Lower lobe of right lung (tissue), 2 donors: Measurements from ENCODE around the gene PHOSPHO2. TPM values are rescaled to one million over a fixed set of nuclear protein-coding genes. Genes with fewer than 3 reads are reported as not detected.

Source experiments
- ATAC-seq, 2 donors: fragments of 200-7000 bp; cut with Tn5 transposase; one replicate each; pipeline ENCODE4 v1.9.1; 2020 to 2022; ENCODE audit warnings: mild to moderate bottlenecking in 2 of 2, moderate library complexity in 2 of 2
- DNase-seq: peaks from one replicate; pipeline ENCODE4 v3.0.0-alpha.2; 2020
- H3K27ac ChIP-seq: fragments of 200-600 bp; one replicate; pipeline ENCODE4 v1.8.0; 2022
- H3K27me3 ChIP-seq: fragments of 200-600 bp; one replicate; pipeline ENCODE4 v1.8.0; 2022; ENCODE audit warnings: low read depth
- H3K36me3 ChIP-seq: fragments of 200-600 bp; one replicate; pipeline ENCODE4 v1.8.0; 2022; ENCODE audit warnings: mild to moderate bottlenecking
- H3K4me1 ChIP-seq: fragments of 200-600 bp; one replicate; pipeline ENCODE4 v1.8.0; 2022
- H3K4me3 ChIP-seq: fragments of 200-600 bp; one replicate; pipeline ENCODE4 v1.8.0; 2022; ENCODE audit warnings: mild to moderate bottlenecking
- H3K9me3 ChIP-seq: fragments of 200-600 bp; one replicate; pipeline ENCODE4 v1.8.0; 2022
- CTCF ChIP-seq: fragments of 200-600 bp; IDR thresholded peaks from one replicate; pipeline ENCODE4 v1.8.0; 2022; ENCODE audit warnings: antibody characterized with exemption, mild to moderate bottlenecking
- intact Hi-C: fragments of 100-400 bp; cut with DNase I; formaldehyde crosslinking; loops from one replicate; pipeline ENCODE4 v1.11.0; 2022
- total RNA-seq: library from RNA; stranded (reverse); fragmentation: NEBNext Ultra II Directional; extraction: Animal tissue kit (Norgen Biotek cat#: 25700); gene quantifications from one replicate; pipeline ENCODE4 v1.2.1, GENCODE V29; 2021
- donor health status: DM: no; HTN: yes; CAD: no; lungs with severe emphysema.

The PHOSPHO2 gene
- total RNA-seq, 1 donor from 2014 or later: 6.1 TPM

- H3K27me3 ChIP-seq: no peaks in the 10 kb centered on the region
- ATAC-seq (no peak), DNase-seq (no peak)
- no peak overlapping the region for H3K27ac ChIP-seq
- no peaks in the 10 kb centered on the region for H3K9me3 ChIP-seq
- intact Hi-C loops: no loop called here
- no peaks in the 10 kb centered on the region for H3K36me3 ChIP-seq
- peaks cover 27% of the 10 kb centered on the region for H3K4me1 ChIP-seq
- no peak for TF ChIP-seq CTCF
- H3K4me3 ChIP-seq: no peak overlapping the region
Measured at GRCh38 chr2:169712791-169713227, 18.5 kb downstream of the PHOSPHO2 start.

GRCh38 chr2:169713331-169713730 lies 19.1 kb downstream of the PHOSPHO2 start:
- intact Hi-C loops: no loop called here
- Histone ChIP-seq H3K27ac (no peak overlapping the region), H3K36me3 (no peaks in the 10 kb centered on the region), H3K9me3 (no peaks in the 10 kb centered on the region), H3K27me3 (no peaks in the 10 kb centered on the region), H3K4me1 (peaks cover 27% of the 10 kb centered on the region), H3K4me3 (no peak overlapping the region)
- DNase-seq: no peak
- ATAC-seq: no peak
- TF ChIP-seq CTCF: no peak

GRCh38 chr2:169714699-169715098 lies 20.4 kb downstream of the PHOSPHO2 start:
- no peak overlapping the region for H3K4me3 ChIP-seq
- no peak overlapping the region for H3K27ac ChIP-seq
- H3K9me3 ChIP-seq: no peaks in the 10 kb centered on the region
- no peaks in the 10 kb centered on the region for H3K27me3 ChIP-seq
- DNase-seq: no peak
- peaks cover 25% of the 10 kb centered on the region for H3K4me1 ChIP-seq
- H3K36me3 ChIP-seq: no peaks in the 10 kb centered on the region
- ATAC-seq: no peak
- TF ChIP-seq CTCF: no peak
- intact Hi-C loops: no loop called here

- Histone ChIP-seq H3K36me3 (no peaks in the 10 kb centered on the region), H3K27ac (peak overlapping the region; percentile 24), H3K4me3 (peak overlapping the region; percentile 47), H3K27me3 (no peaks in the 10 kb centered on the region), H3K9me3 (no peaks in the 10 kb centered on the region), H3K4me1 (peaks cover 22% of the 10 kb centered on the region)
- no peak for TF ChIP-seq CTCF
- intact Hi-C loops: no loop called here
- ATAC-seq: peak; percentile 84 to 86
- peak; percentile 51 for DNase-seq
Measured at GRCh38 chr2:169715379-169716237, 21.3 kb downstream of the PHOSPHO2 start.

GRCh38 chr2:169716238-169716886 lies 22.1 kb downstream of the PHOSPHO2 start:
- H3K27ac ChIP-seq: no peak overlapping the region
- peak overlapping the region; percentile 47 for H3K4me3 ChIP-seq
- H3K4me1 ChIP-seq: peaks cover 22% of the 10 kb centered on the region
- no peaks in the 10 kb centered on the region for H3K27me3 ChIP-seq
- intact Hi-C loops: no loop called here
- H3K9me3 ChIP-seq: no peaks in the 10 kb centered on the region
- DNase-seq (no peak), ATAC-seq (peak; percentile 6 to 31)
- no peaks in the 10 kb centered on the region for H3K36me3 ChIP-seq
- no peak for TF ChIP-seq CTCF
